Thymus (tissue), 11 donors: ENCODE data around the gene CACNA2D4. TPM values are rescaled to one million over a fixed set of nuclear protein-coding genes. Genes with fewer than 3 reads are reported as not detected.

Experiments used
- DNase-seq, 9 donors: peaks; one replicate each; pipeline ENCODE4 v3.0.0-alpha.2; 2013; ENCODE audit warnings: low spot score in 9 of 9, low read depth in 6 of 9, missing footprints in 1 of 9
- H3K27ac ChIP-seq, 2 donors: one replicate each; pipeline ENCODE4 v1.5.1; 2013; ENCODE audit warnings: control low read depth in 1 of 2, low read depth in 1 of 2, low read length in 1 of 2, mild to moderate bottlenecking in 1 of 2, moderate library complexity in 1 of 2
- H3K27me3 ChIP-seq, 2 donors: one replicate each; pipeline ENCODE4 v1.5.1; 2013; ENCODE audit warnings: low read length in 1 of 2; ENCODE audit not compliant: control insufficient read depth in 2 of 2, insufficient read depth in 1 of 2
- H3K36me3 ChIP-seq, 2 donors: one replicate each; pipeline ENCODE4 v1.5.1; 2013; ENCODE audit warnings: low read length in 1 of 2, mild to moderate bottlenecking in 1 of 2, moderate library complexity in 1 of 2; ENCODE audit not compliant: control insufficient read depth in 2 of 2, insufficient read depth in 2 of 2
- H3K4me1 ChIP-seq, 2 donors: one replicate each; pipeline ENCODE4 v1.5.1; 2013; ENCODE audit warnings: low read length in 2 of 2; ENCODE audit not compliant: control insufficient read depth in 2 of 2, insufficient read depth in 2 of 2
- H3K4me3 ChIP-seq, 2 donors: one replicate each; pipeline ENCODE4 v1.5.1; 2013; ENCODE audit warnings: low read length in 2 of 2, control low read depth in 1 of 2, mild to moderate bottlenecking in 1 of 2
- H3K9me3 ChIP-seq, 2 donors: one replicate each; pipeline ENCODE4 v1.5.1; 2013; ENCODE audit warnings: low read length in 1 of 2, mild to moderate bottlenecking in 1 of 2; ENCODE audit not compliant: control insufficient read depth in 2 of 2, insufficient read depth in 1 of 2
- WGBS: extraction: QIAGEN DNeasy Blood & Tissue Kit; methylation state at CpG from one replicate; pipeline ENCODE4 v1.1.7; 2013; 5-methylcytosine and 5-hydroxymethylcytosine counted together
- polyA plus RNA-seq: library from polyadenylated mRNA; stranded (reverse); fragments of 200-250 nt; gene quantifications from one replicate; pipeline ENCODE4 v1.2.3, GENCODE V29; 2013
- total RNA-seq: library from RNA; stranded (reverse); fragments of 120-200 nt; gene quantifications from one replicate; pipeline ENCODE4 v1.2.4, GENCODE V29; 2013
- donor health status: healthy.

The CACNA2D4 gene
- total and polyA plus RNA-seq, 2 donors = 4.9 to 5.1 TPM

GRCh38 chr12:1810201-1810930 is 108.1 kb downstream of the CACNA2D4 start:
- H3K4me3 ChIP-seq = no peak overlapping the region
- H3K27me3 ChIP-seq = no peaks in the 10 kb centered on the region
- H3K27ac ChIP-seq = no peak overlapping the region
- peaks cover 0 to 6% of the 10 kb centered on the region in 2 donors for H3K9me3 ChIP-seq
- DNase-seq = no peak
- H3K36me3 ChIP-seq = no peaks in the 10 kb centered on the region
- WGBS = 95% methylated on average over 21 of the region's 21 CpGs
- peaks cover 0 to 42% of the 10 kb centered on the region in 2 donors for H3K4me1 ChIP-seq

DNA sequence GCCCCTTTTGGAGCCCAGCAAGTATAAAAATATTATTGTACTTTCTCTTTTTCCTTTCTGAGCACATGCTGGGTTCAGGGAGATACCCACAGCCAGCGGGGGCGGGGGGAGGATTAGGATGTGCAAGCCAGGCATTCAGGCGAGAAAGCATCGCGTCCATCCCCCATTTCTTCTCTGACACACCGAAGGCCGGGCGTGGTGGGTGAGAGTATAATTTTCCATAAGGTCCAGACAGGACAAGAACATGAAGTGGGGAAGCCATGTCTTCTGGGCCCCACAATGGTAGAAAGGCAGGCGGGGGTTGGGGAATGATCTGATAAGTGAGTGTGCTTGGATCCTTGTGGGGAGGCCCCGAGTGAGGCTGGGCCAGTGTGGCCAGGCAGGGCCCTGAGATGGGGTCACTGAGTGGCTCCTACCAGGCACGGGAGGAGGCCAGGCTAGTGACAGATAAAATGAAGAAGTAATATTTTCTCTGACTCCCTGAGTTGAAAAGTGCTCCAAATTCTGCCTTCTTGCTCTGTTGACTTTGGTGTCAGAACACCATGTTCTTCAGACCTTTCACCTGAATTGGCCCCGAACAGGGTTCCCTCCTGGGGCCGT is 108.8 kb downstream of the CACNA2D4 start:
- H3K27me3 ChIP-seq = no peaks in the 10 kb centered on the region
- peaks cover 0 to 47% of the 10 kb centered on the region in 2 donors for H3K4me1 ChIP-seq
- H3K9me3 ChIP-seq = peaks cover 0 to 6% of the 10 kb centered on the region in 2 donors
- no peak overlapping the region for H3K27ac ChIP-seq
- DNase-seq = no peak
- H3K36me3 ChIP-seq = no peaks in the 10 kb centered on the region
- H3K4me3 ChIP-seq = no peak overlapping the region
- WGBS = 95% methylated on average over 13 of the region's 13 CpGs

- Histone ChIP-seq H3K4me3 (no peak overlapping the region), H3K36me3 (no peaks in the 10 kb centered on the region), H3K27ac (no peak overlapping the region), H3K9me3 (peaks cover 0 to 10% of the 10 kb centered on the region in 2 donors), H3K27me3 (no peaks in the 10 kb centered on the region), H3K4me1 (peaks cover 0 to 49% of the 10 kb centered on the region in 2 donors)
- WGBS = 96% methylated on average over 22 of the region's 22 CpGs
- DNase-seq = no peak
Observed at GRCh38 chr12:1808798-1809480, 109.5 kb downstream of the CACNA2D4 start.

GRCh38 chr12:1808036-1808797 is 110.2 kb downstream of the CACNA2D4 start:
- Histone ChIP-seq H3K27ac (no peak overlapping the region), H3K9me3 (peaks cover 0 to 13% of the 10 kb centered on the region in 2 donors), H3K27me3 (no peaks in the 10 kb centered on the region), H3K36me3 (no peaks in the 10 kb centered on the region), H3K4me3 (no peak overlapping the region), H3K4me1 (peaks cover 0 to 49% of the 10 kb centered on the region in 2 donors)
- no peak for DNase-seq
- WGBS = 93% methylated on average over 19 of the region's 19 CpGs

- DNase-seq = no peak
Observed at GRCh38 chr12:1807087-1807860, 111.2 kb downstream of the CACNA2D4 start.

GRCh38 chr12:1806301-1807086 is 112.0 kb downstream of the CACNA2D4 start:
- DNase-seq = no peak
- 75% methylated on average over 7 of the region's 7 CpGs for WGBS
- H3K9me3 ChIP-seq = peaks cover 0 to 13% of the 10 kb centered on the region in 2 donors
- no peak overlapping the region for H3K27ac ChIP-seq
- peaks cover 0 to 41% of the 10 kb centered on the region in 2 donors for H3K4me1 ChIP-seq
- no peak overlapping the region for H3K4me3 ChIP-seq
- no peaks in the 10 kb centered on the region for H3K27me3 ChIP-seq
- no peaks in the 10 kb centered on the region for H3K36me3 ChIP-seq

More at GRCh38 chr12:1807087-1807860, 111.2 kb downstream of the CACNA2D4 start:
- H3K27me3 ChIP-seq = no peaks in the 10 kb centered on the region
- no peak overlapping the region for H3K27ac ChIP-seq
- WGBS = 96% methylated on average over 15 of the region's 15 CpGs
- peaks cover 0 to 49% of the 10 kb centered on the region in 2 donors for H3K4me1 ChIP-seq
- no peaks in the 10 kb centered on the region for H3K36me3 ChIP-seq
- peaks cover 0 to 13% of the 10 kb centered on the region in 2 donors for H3K9me3 ChIP-seq
- H3K4me3 ChIP-seq = no peak overlapping the region

DNA sequence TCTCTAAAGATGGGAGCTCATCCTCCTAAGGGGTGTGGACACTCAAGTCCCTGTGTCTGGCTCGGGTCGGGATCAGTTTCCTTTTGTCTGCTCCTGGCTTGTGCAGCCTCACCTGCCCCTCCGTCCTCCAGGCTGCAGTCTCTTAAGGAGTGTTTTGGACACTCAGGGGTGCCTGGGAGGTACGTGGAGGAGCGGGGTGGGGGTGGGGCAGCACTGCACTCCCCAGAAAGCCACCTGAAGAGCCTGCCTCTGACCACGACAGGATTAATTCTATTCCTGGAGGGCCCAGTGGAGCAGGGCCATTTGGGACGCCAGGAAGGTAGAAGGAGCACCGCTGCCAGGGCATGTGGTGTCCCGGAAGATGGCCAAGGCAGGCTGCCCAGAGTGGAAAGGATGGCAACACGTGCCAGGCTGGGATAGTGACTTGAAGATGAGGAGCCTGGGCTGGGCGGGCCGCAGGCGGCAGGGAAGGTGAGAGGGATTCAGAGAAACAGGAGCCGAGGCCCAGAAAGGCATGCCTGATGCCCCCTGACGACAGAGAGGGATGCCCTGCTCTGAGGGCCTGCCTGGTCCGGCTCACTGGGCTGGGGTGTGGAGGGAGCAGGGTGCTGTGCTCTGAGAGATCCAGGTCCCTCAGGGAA is 112.9 kb downstream of the CACNA2D4 start:
- no peak for DNase-seq
- Histone ChIP-seq H3K36me3 (no peaks in the 10 kb centered on the region), H3K27ac (no peak overlapping the region), H3K4me3 (no peak overlapping the region), H3K27me3 (no peaks in the 10 kb centered on the region), H3K4me1 (peaks cover 0 to 36% of the 10 kb centered on the region in 2 donors), H3K9me3 (peaks cover 0 to 13% of the 10 kb centered on the region in 2 donors)
- whole genome bisulfite sequencing = 96% methylated on average over 16 of the region's 16 CpGs
